SK-N-SH (cell line): Measurements from ENCODE around the gene C22orf31. TPM values are rescaled to one million over a fixed set of nuclear protein-coding genes. Genes with fewer than 3 reads are reported as not detected.

Experiments
- CTCF ChIA-PET: fragments of 300-600, 350-600 bp; formaldehyde crosslinking; extraction: SDS; loops from one replicate; lab custom pipeline; 2021; lab: Yijun Ruan, JAX
- POLR2A ChIA-PET: fragments of 350-600 bp; sonication (Branson Sonifier 250); formaldehyde crosslinking; extraction: SDS; loops from one replicate; lab custom pipeline; 2020; ENCODE audit warnings: antibody characterized with exemption, inconsistent platforms; lab: Yijun Ruan, JAX
- DNase-seq: peaks from one replicate; pipeline ENCODE4 v3.0.0; 2012
- H2AFZ ChIP-seq: fragments of 200-600 bp; sonication (generic); 2 replicates; pipeline ENCODE4 v1.8.1; 2016; ENCODE audit warnings: antibody characterized with exemption, mild to moderate bottlenecking, low read depth
- H3F3A ChIP-seq: fragments of 200-600 bp; sonication (generic); replicated peaks from 2 replicates; pipeline ENCODE3; 2016; ENCODE audit warnings: antibody characterized with exemption, mild to moderate bottlenecking; ENCODE audit not compliant: insufficient read depth
- H3K27ac ChIP-seq, 2 experiments: fragments of 200-500 bp in 1 of 2; fragments of 200-600 bp in 1 of 2; sonication (Bioruptor generic) in 1 of 2; sonication (generic), shearing (Covaris generic) in 1 of 2; 2 replicates each; pipeline versions ENCODE4 v1.5.1 to v1.6.1; 2014 to 2016; ENCODE audit warnings: low read depth in 2 of 2, inconsistent platforms in 1 of 2, low read length in 1 of 2, mild to moderate bottlenecking in 1 of 2, mixed read lengths in 1 of 2
- H3K27me3 ChIP-seq: fragments of 200-600 bp; sonication (generic), shearing (Covaris generic); 2 replicates; pipeline ENCODE4 v1.6.1; 2016; ENCODE audit warnings: mixed run types; ENCODE audit not compliant: insufficient read depth
- H3K36me3 ChIP-seq, 2 experiments: fragments of 200-500 bp in 1 of 2; fragments of 200-600 bp in 1 of 2; sonication (Bioruptor generic) in 1 of 2; sonication (generic) in 1 of 2; replicated peaks in 1 of 2; 2 replicates each; pipeline versions ENCODE3 to v1.5.1; 2014 to 2016; ENCODE audit warnings: low read length in 1 of 2, mild to moderate bottlenecking in 1 of 2; ENCODE audit not compliant: insufficient read depth in 2 of 2, control insufficient read depth in 1 of 2
- H3K4me1 ChIP-seq, 2 experiments: fragments of 200-500 bp in 1 of 2; fragments of 200-600 bp in 1 of 2; sonication (Bioruptor generic) in 1 of 2; sonication (generic), shearing (Covaris generic) in 1 of 2; 2 replicates each; pipeline versions ENCODE4 v1.5.1 to v1.6.1; 2014 to 2016; ENCODE audit warnings: low read depth in 1 of 2, low read length in 1 of 2, mixed run types in 1 of 2; ENCODE audit not compliant: insufficient read depth in 2 of 2, control insufficient read depth in 1 of 2
- H3K4me2 ChIP-seq: fragments of 200-600 bp; sonication (generic), shearing (Covaris generic); 2 replicates; pipeline ENCODE4 v1.6.1; 2017; ENCODE audit warnings: mixed run types
- H3K4me3 ChIP-seq, 2 experiments: fragments of 200-500 bp in 1 of 2; fragments of 200-600 bp in 1 of 2; sonication (Bioruptor generic) in 1 of 2; sonication (generic), shearing (Covaris generic) in 1 of 2; 2 replicates each; pipeline versions ENCODE4 v1.5.1 to v1.8.1; 2014 to 2016; ENCODE audit warnings: low read depth in 2 of 2, inconsistent platforms in 1 of 2, low read length in 1 of 2, mild to moderate bottlenecking in 1 of 2, mixed read lengths in 1 of 2, moderate library complexity in 1 of 2
- H3K79me2 ChIP-seq: fragments of 200-600 bp; sonication (generic); 2 replicates; pipeline ENCODE4 v1.8.1; 2017; ENCODE audit warnings: mild to moderate bottlenecking; ENCODE audit not compliant: insufficient read depth
- H3K9ac ChIP-seq: fragments of 200-600 bp; sonication (generic); 2 replicates; pipeline ENCODE4 v1.6.1; 2017; ENCODE audit warnings: mixed run types
- H3K9me2 ChIP-seq: fragments of 200-600 bp; sonication (generic); 2 replicates; pipeline ENCODE4 v1.6.1; 2017; ENCODE audit warnings: mixed run types
- H3K9me3 ChIP-seq: fragments of 200-600 bp; sonication (generic); 2 replicates; pipeline ENCODE4 v1.6.1; 2017; ENCODE audit warnings: mixed run types, mild to moderate bottlenecking, moderate library complexity
- H4K20me1 ChIP-seq: fragments of 200-600 bp; sonication (generic); 2 replicates; pipeline ENCODE4 v1.6.1; 2017; ENCODE audit warnings: mild to moderate bottlenecking, mixed run types; ENCODE audit not compliant: insufficient read depth
- ELF1 ChIP-seq: IDR thresholded peaks from 2 replicates; pipeline ENCODE4 v1.4.0; 2012
- EP300 ChIP-seq, 2 experiments: IDR thresholded peaks; 2 replicates each; pipeline versions ENCODE4 v1.4.0 to v1.6.1; 2012; ENCODE audit warnings: borderline replicate concordance in 1 of 2, low read depth in 1 of 2, low read length in 1 of 2
- FOSL2 ChIP-seq: IDR thresholded peaks from 2 replicates; pipeline ENCODE4 v1.4.0; 2012; ENCODE audit warnings: low read depth, mild to moderate bottlenecking, moderate library complexity, borderline replicate concordance
- FOXJ3 ChIP-seq: sonication (generic); formaldehyde crosslinking; IDR thresholded peaks from 2 replicates; pipeline ENCODE4 v1.5.1; 2020; ENCODE audit warnings: mild to moderate bottlenecking, missing genetic modification reagents
- FOXM1 ChIP-seq: IDR thresholded peaks from 2 replicates; pipeline ENCODE4 v1.4.0; 2012; ENCODE audit warnings: low read depth, mild to moderate bottlenecking
- GATA2 ChIP-seq: sonication (generic); formaldehyde crosslinking; IDR thresholded peaks from 2 replicates; pipeline ENCODE4 v1.5.0; 2020; ENCODE audit warnings: mild to moderate bottlenecking, missing genetic modification reagents
- NFIC ChIP-seq: IDR thresholded peaks from 2 replicates; pipeline ENCODE4 v1.4.0; 2012; ENCODE audit warnings: borderline replicate concordance
- POLR2AphosphoS5 ChIP-seq: IDR thresholded peaks from 2 replicates; pipeline ENCODE4 v1.6.1; 2012; ENCODE audit warnings: low read depth, low read length
- RAD21 ChIP-seq: IDR thresholded peaks from 2 replicates; pipeline ENCODE4 v1.6.1; 2012; ENCODE audit warnings: mild to moderate bottlenecking, low read length
- SMC3 ChIP-seq: IDR thresholded peaks from 2 replicates; pipeline ENCODE4 v1.6.1; 2012; ENCODE audit warnings: low read depth, low read length, improper control_type of control experiment
- TEAD4 ChIP-seq: IDR thresholded peaks from 2 replicates; pipeline ENCODE4 v1.4.0; 2012; ENCODE audit warnings: mild to moderate bottlenecking, borderline replicate concordance; ENCODE audit not compliant: insufficient read depth
- YY1 ChIP-seq: IDR thresholded peaks from 2 replicates; pipeline ENCODE4 v1.4.0; 2012; ENCODE audit warnings: low read depth, mild to moderate bottlenecking
- WGBS: methylation state at CpG from one replicate; pipeline ENCODE4 v1.1.6; 2017; ENCODE audit warnings: low lambda C conversion rate; 5-methylcytosine and 5-hydroxymethylcytosine counted together
- polyA plus RNA-seq, 3 experiments: library from polyadenylated mRNA; depleted of rRNA; stranded (reverse); fragments of >200 nt; gene quantifications; 2 replicates each; pipeline ENCODE4 v1.2.3, GENCODE V29; 2012
- TF ChIP-seq, protein P1 (sequence below): fragments of 150-350 bp; IDR thresholded peaks from 2 replicates; pipeline ENCODE4 v1.6.1; 2017; ENCODE audit warnings: antibody characterized with exemption, low read length, low read depth, borderline replicate concordance
- TF ChIP-seq, protein P2 (sequence below): IDR thresholded peaks from 2 replicates; pipeline ENCODE4 v1.4.0; 2012; ENCODE audit warnings: low read depth, borderline replicate concordance
- TF ChIP-seq, protein P3 (sequence below): IDR thresholded peaks from 2 replicates; pipeline ENCODE4 v1.6.1; 2012; ENCODE audit warnings: mild to moderate bottlenecking, low read depth, low read length, moderate library complexity
- TF ChIP-seq, protein P4 (sequence below): IDR thresholded peaks from 2 replicates; pipeline ENCODE4 v1.4.0; 2012; ENCODE audit warnings: low read depth

The C22orf31 gene
- polyA plus RNA-seq, 1 of the 3 experiments (the other 2 are of a cell fraction) = not detected

DNA sequence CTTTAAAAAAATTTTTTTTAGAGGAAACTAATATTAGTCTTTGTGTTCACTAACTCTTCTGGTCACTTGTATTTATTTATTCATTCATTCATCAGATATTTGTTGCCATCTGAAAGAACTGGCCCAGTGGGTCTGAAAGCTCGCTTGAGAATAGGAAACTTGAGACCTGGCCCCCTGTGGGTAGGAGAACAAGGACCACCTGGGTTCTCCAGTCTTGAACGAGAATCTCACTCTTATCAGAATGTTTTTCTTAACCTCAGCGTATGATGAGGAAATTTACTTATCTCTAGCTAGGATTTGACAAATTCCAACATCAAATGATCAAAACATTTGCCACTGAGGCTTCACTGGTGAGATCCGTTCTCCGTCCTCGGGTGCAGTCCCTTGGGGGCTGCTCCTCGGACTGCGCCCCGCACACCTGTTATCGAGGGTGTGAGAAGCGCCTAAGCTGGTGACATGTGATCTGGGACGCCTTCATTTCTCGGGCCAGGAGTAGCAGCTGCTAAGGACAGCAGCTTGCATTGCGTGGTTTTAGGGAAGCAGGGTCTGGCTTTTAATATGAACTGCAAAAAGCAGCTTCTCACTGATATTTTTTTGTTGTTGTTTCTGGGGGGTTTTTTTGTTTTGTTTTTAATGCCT lies 6.3 kb downstream of the C22orf31 start:
- no peak overlapping the region for H2AFZ ChIP-seq
- H3K79me2 ChIP-seq = no peaks in the 10 kb centered on the region
- H3K27me3 ChIP-seq = no peaks in the 10 kb centered on the region
- no peak overlapping the region for H3K4me2 ChIP-seq
- H3K9ac ChIP-seq = no peak overlapping the region
- ChIA-PET CTCF (interaction anchor here (0.9 to 2.9 kb wide), 5 partner anchors 12 to 199 kb away, joined by 3 to 12 read pairs (median 8); no protein-coding TSS in a partner anchor), POLR2A (no interaction called here)
- WGBS = 94% methylated on average over 14 of the region's 14 CpGs
- H3K4me3 ChIP-seq = no peak overlapping the region
- H4K20me1 ChIP-seq = no peaks in the 10 kb centered on the region
- H3K4me1 ChIP-seq = no peaks in the 10 kb centered on the region; a peak in 1 of 4 replicates
- peaks cover 4% of the 10 kb centered on the region for H3F3A ChIP-seq
- H3K9me2 ChIP-seq = no peaks in the 10 kb centered on the region
- TF ChIP-seq ELF1 (no peak), FOXM1 (no peak), RAD21 (no peak), YY1 (no peak), GATA2 (CRISPR knock-in tag) (no peak), NFIC (no peak), FOXJ3 (CRISPR knock-in tag) (no peak)
- TF ChIP-seq, protein P1, sequence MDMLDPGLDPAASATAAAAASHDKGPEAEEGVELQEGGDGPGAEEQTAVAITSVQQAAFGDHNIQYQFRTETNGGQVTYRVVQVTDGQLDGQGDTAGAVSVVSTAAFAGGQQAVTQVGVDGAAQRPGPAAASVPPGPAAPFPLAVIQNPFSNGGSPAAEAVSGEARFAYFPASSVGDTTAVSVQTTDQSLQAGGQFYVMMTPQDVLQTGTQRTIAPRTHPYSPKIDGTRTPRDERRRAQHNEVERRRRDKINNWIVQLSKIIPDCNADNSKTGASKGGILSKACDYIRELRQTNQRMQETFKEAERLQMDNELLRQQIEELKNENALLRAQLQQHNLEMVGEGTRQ = no peak
- TF ChIP-seq, protein P2, sequence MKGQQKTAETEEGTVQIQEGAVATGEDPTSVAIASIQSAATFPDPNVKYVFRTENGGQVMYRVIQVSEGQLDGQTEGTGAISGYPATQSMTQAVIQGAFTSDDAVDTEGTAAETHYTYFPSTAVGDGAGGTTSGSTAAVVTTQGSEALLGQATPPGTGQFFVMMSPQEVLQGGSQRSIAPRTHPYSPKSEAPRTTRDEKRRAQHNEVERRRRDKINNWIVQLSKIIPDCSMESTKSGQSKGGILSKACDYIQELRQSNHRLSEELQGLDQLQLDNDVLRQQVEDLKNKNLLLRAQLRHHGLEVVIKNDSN = no peak
- peaks cover 0 to 9% of the 10 kb centered on the region in 2 experiments for H3K36me3 ChIP-seq
- no peak for DNase-seq
- H3K27ac ChIP-seq = no peak overlapping the region
- H3K9me3 ChIP-seq = no peaks in the 10 kb centered on the region

DNA sequence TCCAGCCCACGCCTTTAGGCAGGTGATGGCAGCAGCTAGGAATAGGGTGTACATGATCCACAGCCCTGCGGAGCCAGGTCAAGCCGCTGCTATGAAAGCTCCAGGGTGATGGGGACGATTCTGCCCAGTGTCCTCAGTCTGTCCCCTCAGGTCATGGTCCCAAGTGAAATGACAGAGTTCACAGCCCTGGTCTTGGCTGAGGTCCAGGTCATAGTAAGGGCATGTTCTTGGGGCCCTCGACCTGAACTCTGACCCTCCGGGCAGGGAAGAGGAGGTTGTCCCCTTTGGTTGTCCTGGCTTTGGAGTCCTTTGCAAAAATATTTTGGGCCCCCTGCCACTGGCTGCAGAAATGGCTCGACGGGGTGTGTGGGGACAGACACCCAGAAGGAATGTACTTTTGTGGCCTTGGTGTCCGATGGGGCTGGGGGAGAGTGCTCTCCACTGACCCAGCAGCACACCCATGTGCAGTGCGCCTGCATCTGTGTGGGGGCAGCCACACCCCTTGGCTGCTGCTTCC lies 7.3 kb downstream of the C22orf31 start:
- Histone ChIP-seq H3K27ac (no peak overlapping the region), H3K4me2 (no peak overlapping the region), H3K79me2 (no peaks in the 10 kb centered on the region), H3K9me2 (no peaks in the 10 kb centered on the region), H3K27me3 (no peaks in the 10 kb centered on the region), H4K20me1 (no peaks in the 10 kb centered on the region), H3K36me3 (peaks cover 0 to 19% of the 10 kb centered on the region in 2 experiments), H3K9ac (no peak overlapping the region), H3K9me3 (no peaks in the 10 kb centered on the region), H3K4me3 (no peak overlapping the region), H2AFZ (no peak overlapping the region), H3F3A (peaks cover 4% of the 10 kb centered on the region), H3K4me1 (no peaks in the 10 kb centered on the region; a peak in 1 of 4 replicates)
- TF ChIP-seq, protein P3, sequence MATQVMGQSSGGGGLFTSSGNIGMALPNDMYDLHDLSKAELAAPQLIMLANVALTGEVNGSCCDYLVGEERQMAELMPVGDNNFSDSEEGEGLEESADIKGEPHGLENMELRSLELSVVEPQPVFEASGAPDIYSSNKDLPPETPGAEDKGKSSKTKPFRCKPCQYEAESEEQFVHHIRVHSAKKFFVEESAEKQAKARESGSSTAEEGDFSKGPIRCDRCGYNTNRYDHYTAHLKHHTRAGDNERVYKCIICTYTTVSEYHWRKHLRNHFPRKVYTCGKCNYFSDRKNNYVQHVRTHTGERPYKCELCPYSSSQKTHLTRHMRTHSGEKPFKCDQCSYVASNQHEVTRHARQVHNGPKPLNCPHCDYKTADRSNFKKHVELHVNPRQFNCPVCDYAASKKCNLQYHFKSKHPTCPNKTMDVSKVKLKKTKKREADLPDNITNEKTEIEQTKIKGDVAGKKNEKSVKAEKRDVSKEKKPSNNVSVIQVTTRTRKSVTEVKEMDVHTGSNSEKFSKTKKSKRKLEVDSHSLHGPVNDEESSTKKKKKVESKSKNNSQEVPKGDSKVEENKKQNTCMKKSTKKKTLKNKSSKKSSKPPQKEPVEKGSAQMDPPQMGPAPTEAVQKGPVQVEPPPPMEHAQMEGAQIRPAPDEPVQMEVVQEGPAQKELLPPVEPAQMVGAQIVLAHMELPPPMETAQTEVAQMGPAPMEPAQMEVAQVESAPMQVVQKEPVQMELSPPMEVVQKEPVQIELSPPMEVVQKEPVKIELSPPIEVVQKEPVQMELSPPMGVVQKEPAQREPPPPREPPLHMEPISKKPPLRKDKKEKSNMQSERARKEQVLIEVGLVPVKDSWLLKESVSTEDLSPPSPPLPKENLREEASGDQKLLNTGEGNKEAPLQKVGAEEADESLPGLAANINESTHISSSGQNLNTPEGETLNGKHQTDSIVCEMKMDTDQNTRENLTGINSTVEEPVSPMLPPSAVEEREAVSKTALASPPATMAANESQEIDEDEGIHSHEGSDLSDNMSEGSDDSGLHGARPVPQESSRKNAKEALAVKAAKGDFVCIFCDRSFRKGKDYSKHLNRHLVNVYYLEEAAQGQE = no peak
- TF ChIP-seq FOXM1 = no peak
- TF ChIP-seq, protein P4, sequence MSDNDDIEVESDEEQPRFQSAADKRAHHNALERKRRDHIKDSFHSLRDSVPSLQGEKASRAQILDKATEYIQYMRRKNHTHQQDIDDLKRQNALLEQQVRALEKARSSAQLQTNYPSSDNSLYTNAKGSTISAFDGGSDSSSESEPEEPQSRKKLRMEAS = no peak
- TF ChIP-seq SMC3 = no peak
- TF ChIP-seq NFIC = no peak
- TF ChIP-seq FOSL2 = no peak
- TF ChIP-seq YY1 = no peak
- no peak for TF ChIP-seq RAD21
- TF ChIP-seq TEAD4 = no peak
- TF ChIP-seq EP300 (IDR thresholded peaks at IDR 0.05; ENCODE audit: borderline replicate concordance in 1 of 2, low read depth in 1 of 2, low read length in 1 of 2) = no peak
- no peak for TF ChIP-seq POLR2AphosphoS5
- TF ChIP-seq FOXJ3 (CRISPR knock-in tag) = no peak
- no peak for DNase-seq
- ChIA-PET CTCF (interaction anchor here (1.3 to 2.9 kb wide), 6 partner anchors 14 to 198 kb away, joined by 3 to 15 read pairs (median 9); no protein-coding TSS in a partner anchor), POLR2A (no interaction called here)
- WGBS = 73% methylated on average over 4 of the region's 10 CpGs
